ENCODE results near the gene AMBRA1.
"Not testable (repeated sequence)": the region's sequence is repeated elsewhere in the genome, so short reads cannot be mapped to it uniquely, and the experiment has no call there.

AMBRA1 gene

GRCh38 chr11:46594785-46595184 lies 962 bp upstream of the AMBRA1 start:
- Histone ChIP-seq H2BK120ac (ENCODE audit: low read depth, low read length) (no peak overlapping the region), H3K79me2 (ENCODE audit: control insufficient read depth, insufficient read depth, low read length) (peaks cover 32% of the 10 kb centered on the region), H3K27me3 (ENCODE audit: insufficient read depth, low read length, poor library complexity) (no peaks in the 10 kb centered on the region), H3K56ac (ENCODE audit: low read length) (no peak overlapping the region), H3K4me3 (ENCODE audit: low read length) (no peak overlapping the region), H3K79me1 (ENCODE audit: low read length) (peaks cover 4% of the 10 kb centered on the region), H4K8ac (ENCODE audit: low read depth, low read length) (no peak overlapping the region), H2BK15ac (replicated peaks; ENCODE audit: low read depth) (no peak overlapping the region), H4K5ac (ENCODE audit: low read length) (no peak overlapping the region), H3K4ac (ENCODE audit: low read depth, low read length) (no peak overlapping the region), H3K9ac (ENCODE audit: low read length) (peak overlapping the region; percentile 22), H3K27ac (ENCODE audit: low read depth, low read length) (no peak overlapping the region), H3K4me1 (ENCODE audit: control insufficient read depth, low read depth, low read length) (peaks cover 2% of the 10 kb centered on the region), H2BK5ac (ENCODE audit: low read length) (no peak overlapping the region), H3K18ac (ENCODE audit: low read length) (no peak overlapping the region), H3K23ac (ENCODE audit: low read length) (no peak overlapping the region), H3K36me3 (ENCODE audit: control insufficient read depth, insufficient read depth, low read length) (no peaks in the 10 kb centered on the region), H3K4me2 (ENCODE audit: low read length) (no peak overlapping the region), H2AK5ac (ENCODE audit: low read length) (no peak overlapping the region)
- WGBS (ENCODE audit: extremely low coverage, insufficient coverage, low lambda C conversion rate): no CpG with 5 or more reads among the region's 10 CpGs
- DNase-seq: no peak

GRCh38 chr11:46594374-46594700 lies 514 bp upstream of the AMBRA1 start:
- Histone ChIP-seq H3K27me3 (ENCODE audit: insufficient read depth, low read length, poor library complexity) (no peaks in the 10 kb centered on the region), H3K4me3 (ENCODE audit: low read length) (peak overlapping the region; percentile 25), H2AK5ac (ENCODE audit: low read length) (no peak overlapping the region), H4K8ac (ENCODE audit: low read depth, low read length) (no peak overlapping the region), H3K18ac (ENCODE audit: low read length) (no peak overlapping the region), H3K79me2 (ENCODE audit: control insufficient read depth, insufficient read depth, low read length) (peaks cover 36% of the 10 kb centered on the region), H3K56ac (ENCODE audit: low read length) (peak overlapping the region; percentile 59), H3K23ac (ENCODE audit: low read length) (no peak overlapping the region), H4K5ac (ENCODE audit: low read length) (peak overlapping the region; percentile 9), H3K79me1 (ENCODE audit: low read length) (peaks cover 4% of the 10 kb centered on the region), H3K27ac (ENCODE audit: low read depth, low read length) (no peak overlapping the region), H3K4me1 (ENCODE audit: control insufficient read depth, low read depth, low read length) (peaks cover 2% of the 10 kb centered on the region), H2BK15ac (replicated peaks; ENCODE audit: low read depth) (no peak overlapping the region), H3K36me3 (ENCODE audit: control insufficient read depth, insufficient read depth, low read length) (no peaks in the 10 kb centered on the region), H3K9ac (ENCODE audit: low read length) (peak overlapping the region; percentile 51), H2BK5ac (ENCODE audit: low read length) (no peak overlapping the region), H2BK120ac (ENCODE audit: low read depth, low read length) (no peak overlapping the region), H3K4me2 (ENCODE audit: low read length) (peak overlapping the region; percentile 49), H3K4ac (ENCODE audit: low read depth, low read length) (no peak overlapping the region)
- WGBS (ENCODE audit: extremely low coverage, insufficient coverage, low lambda C conversion rate): no CpG with 5 or more reads among the region's 3 CpGs
- no peak for DNase-seq

- WGBS (ENCODE audit: extremely low coverage, insufficient coverage, low lambda C conversion rate): no CpG with 5 or more reads among the region's 11 CpGs
- H3K4me3 ChIP-seq (ENCODE audit: low read length): no peak overlapping the region
These were observed 2.9 kb downstream of the AMBRA1 start for GRCh38 chr11:46590740-46591605.

GRCh38 chr11:46588915-46589314 lies 4.9 kb downstream of the AMBRA1 start:
- H3K9ac ChIP-seq (ENCODE audit: low read length): no peak overlapping the region

More at GRCh38 chr11:46590740-46591605, 2.9 kb downstream of the AMBRA1 start:
- Histone ChIP-seq H3K79me2 (ENCODE audit: control insufficient read depth, insufficient read depth, low read length) (peaks cover 47% of the 10 kb centered on the region), H4K5ac (ENCODE audit: low read length) (no peak overlapping the region), H3K36me3 (ENCODE audit: control insufficient read depth, insufficient read depth, low read length) (no peaks in the 10 kb centered on the region), H3K27ac (ENCODE audit: low read depth, low read length) (no peak overlapping the region), H3K79me1 (ENCODE audit: low read length) (peaks cover 4% of the 10 kb centered on the region), H3K4me1 (ENCODE audit: control insufficient read depth, low read depth, low read length) (peaks cover 2% of the 10 kb centered on the region), H3K4ac (ENCODE audit: low read depth, low read length) (no peak overlapping the region), H2BK5ac (ENCODE audit: low read length) (no peak overlapping the region), H2BK15ac (replicated peaks; ENCODE audit: low read depth) (no peak overlapping the region), H3K4me2 (ENCODE audit: low read length) (no peak overlapping the region), H2BK120ac (ENCODE audit: low read depth, low read length) (no peak overlapping the region), H4K8ac (ENCODE audit: low read depth, low read length) (no peak overlapping the region), H2AK5ac (ENCODE audit: low read length) (no peak overlapping the region), H3K27me3 (ENCODE audit: insufficient read depth, low read length, poor library complexity) (no peaks in the 10 kb centered on the region), H3K9ac (ENCODE audit: low read length) (no peak overlapping the region), H3K18ac (ENCODE audit: low read length) (no peak overlapping the region), H3K23ac (ENCODE audit: low read length) (no peak overlapping the region), H3K56ac (ENCODE audit: low read length) (no peak overlapping the region)
- no peak for DNase-seq

GRCh38 chr11:46588131-46588530 lies 5.7 kb downstream of the AMBRA1 start:
- Histone ChIP-seq H3K9ac (ENCODE audit: low read length) (no peak overlapping the region), H2BK5ac (ENCODE audit: low read length) (no peak overlapping the region), H3K23ac (ENCODE audit: low read length) (no peak overlapping the region), H3K79me2 (ENCODE audit: control insufficient read depth, insufficient read depth, low read length) (peaks cover 44% of the 10 kb centered on the region), H2BK15ac (replicated peaks; ENCODE audit: low read depth) (no peak overlapping the region), H3K4me2 (ENCODE audit: low read length) (no peak overlapping the region), H3K27ac (ENCODE audit: low read depth, low read length) (no peak overlapping the region), H3K27me3 (ENCODE audit: insufficient read depth, low read length, poor library complexity) (no peaks in the 10 kb centered on the region), H3K18ac (ENCODE audit: low read length) (no peak overlapping the region), H3K4me1 (ENCODE audit: control insufficient read depth, low read depth, low read length) (peaks cover 2% of the 10 kb centered on the region), H3K4ac (ENCODE audit: low read depth, low read length) (no peak overlapping the region), H3K79me1 (ENCODE audit: low read length) (peaks cover 2% of the 10 kb centered on the region), H3K56ac (ENCODE audit: low read length) (no peak overlapping the region), H2BK120ac (ENCODE audit: low read depth, low read length) (no peak overlapping the region), H4K8ac (ENCODE audit: low read depth, low read length) (no peak overlapping the region), H2AK5ac (ENCODE audit: low read length) (no peak overlapping the region), H3K36me3 (ENCODE audit: control insufficient read depth, insufficient read depth, low read length) (no peaks in the 10 kb centered on the region), H4K5ac (ENCODE audit: low read length) (no peak overlapping the region), H3K4me3 (ENCODE audit: low read length) (no peak overlapping the region)
- WGBS (ENCODE audit: extremely low coverage, insufficient coverage, low lambda C conversion rate): no CpG with 5 or more reads among the region's 5 CpGs
- DNase-seq: no peak

More at GRCh38 chr11:46588915-46589314, 4.9 kb downstream of the AMBRA1 start:
- Histone ChIP-seq H3K27ac (ENCODE audit: low read depth, low read length) (no peak overlapping the region), H3K4me2 (ENCODE audit: low read length) (no peak overlapping the region), H3K79me2 (ENCODE audit: control insufficient read depth, insufficient read depth, low read length) (peaks cover 50% of the 10 kb centered on the region), H3K4me3 (ENCODE audit: low read length) (no peak overlapping the region), H2AK5ac (ENCODE audit: low read length) (no peak overlapping the region), H2BK5ac (ENCODE audit: low read length) (no peak overlapping the region), H2BK15ac (replicated peaks; ENCODE audit: low read depth) (no peak overlapping the region), H3K56ac (ENCODE audit: low read length) (no peak overlapping the region), H3K36me3 (ENCODE audit: control insufficient read depth, insufficient read depth, low read length) (no peaks in the 10 kb centered on the region), H2BK120ac (ENCODE audit: low read depth, low read length) (no peak overlapping the region), H4K5ac (ENCODE audit: low read length) (no peak overlapping the region), H4K8ac (ENCODE audit: low read depth, low read length) (no peak overlapping the region), H3K27me3 (ENCODE audit: insufficient read depth, low read length, poor library complexity) (no peaks in the 10 kb centered on the region), H3K4me1 (ENCODE audit: control insufficient read depth, low read depth, low read length) (peaks cover 2% of the 10 kb centered on the region), H3K18ac (ENCODE audit: low read length) (no peak overlapping the region), H3K4ac (ENCODE audit: low read depth, low read length) (no peak overlapping the region), H3K79me1 (ENCODE audit: low read length) (peaks cover 4% of the 10 kb centered on the region), H3K23ac (ENCODE audit: low read length) (no peak overlapping the region)
- DNase-seq: no peak

- not testable (repeated sequence) for H3K4ac ChIP-seq (ENCODE audit: low read depth, low read length); H2BK120ac ChIP-seq (ENCODE audit: low read depth, low read length); H3K79me1 ChIP-seq (ENCODE audit: low read length); H3K9ac ChIP-seq (ENCODE audit: low read length); H3K27me3 ChIP-seq (ENCODE audit: insufficient read depth, low read length, poor library complexity); DNase-seq; H3K4me3 ChIP-seq (ENCODE audit: low read length); H3K36me3 ChIP-seq (ENCODE audit: control insufficient read depth, insufficient read depth, low read length); H4K8ac ChIP-seq (ENCODE audit: low read depth, low read length); H3K23ac ChIP-seq (ENCODE audit: low read length); H3K18ac ChIP-seq (ENCODE audit: low read length); H3K4me1 ChIP-seq (ENCODE audit: control insufficient read depth, low read depth, low read length); H4K5ac ChIP-seq (ENCODE audit: low read length); H3K56ac ChIP-seq (ENCODE audit: low read length); H2BK5ac ChIP-seq (ENCODE audit: low read length); H2AK5ac ChIP-seq (ENCODE audit: low read length); H3K27ac ChIP-seq (ENCODE audit: low read depth, low read length); H3K4me2 ChIP-seq (ENCODE audit: low read length); H2BK15ac ChIP-seq (replicated peaks; ENCODE audit: low read depth)
- no CpG with 5 or more reads among the region's 1 CpG for WGBS (ENCODE audit: extremely low coverage, insufficient coverage, low lambda C conversion rate)
- H3K79me2 ChIP-seq (ENCODE audit: control insufficient read depth, insufficient read depth, low read length): peaks cover 30% of the 10 kb centered on the region
These were observed 10.3 kb downstream of the AMBRA1 start for GRCh38 chr11:46583513-46583912.
